SK-N-SH treated with all-trans-retinoic acid at 6 μM for 48 hours (cell line): Measurements from ENCODE around the gene RUVBL2.

Experiments used
- ATAC-seq: fragments of 200-7000 bp; cut with Tn5 transposase; 3 replicates; pipeline ENCODE4 v1.9.1; 2020; ENCODE audit warnings: mild to moderate bottlenecking, moderate library complexity
- ARNTL ChIP-seq: fragments of 450-650 bp; formaldehyde crosslinking; IDR thresholded peaks from 2 replicates; pipeline ENCODE4 v1.5.0; 2020; ENCODE audit warnings: low read depth, mild to moderate bottlenecking, moderate library complexity, borderline replicate concordance
- BACH2 ChIP-seq: fragments of 250-450 bp; sonication (Bioruptor Pico); IDR thresholded peaks from 2 replicates; pipeline ENCODE4 v1.9.0; 2021; ENCODE audit warnings: mild to moderate bottlenecking, borderline replicate concordance
- GLIS3 ChIP-seq: fragments of 250-450 bp; sonication (Bioruptor Pico); IDR thresholded peaks from 2 replicates; pipeline ENCODE4 v1.5.0; 2020; ENCODE audit warnings: mild to moderate bottlenecking, moderate library complexity
- ISL1 ChIP-seq: fragments of 250-450 bp; sonication (Bioruptor Pico); IDR thresholded peaks from 2 replicates; pipeline ENCODE4 v2.1.2; 2022; ENCODE audit warnings: mild to moderate bottlenecking, moderate library complexity
- OSR1 ChIP-seq: fragments of 250-450 bp; sonication (Bioruptor Pico); IDR thresholded peaks from 2 replicates; pipeline ENCODE4 v1.8.0; 2022; ENCODE audit warnings: moderate library complexity, mild to moderate bottlenecking, inconsistent platforms
- PPARA ChIP-seq: fragments of 250-450 bp; sonication (Bioruptor Pico); IDR thresholded peaks from 2 replicates; pipeline ENCODE4 v1.5.0; 2020; ENCODE audit warnings: mild to moderate bottlenecking, borderline replicate concordance
- RARB ChIP-seq: fragments of 250-450 bp; sonication (Bioruptor Pico); IDR thresholded peaks from 2 replicates; pipeline ENCODE4 v1.8.0; 2021; ENCODE audit warnings: mild to moderate bottlenecking, moderate library complexity
- TCF4 ChIP-seq: fragments of 250-450 bp; sonication (Bioruptor Pico); IDR thresholded peaks from 2 replicates; pipeline ENCODE4 v1.8.0; 2021; ENCODE audit warnings: mild to moderate bottlenecking, moderate library complexity, borderline replicate concordance
- TOX ChIP-seq: fragments of 250-450 bp; sonication (Bioruptor Pico); IDR thresholded peaks from 2 replicates; pipeline ENCODE4 v1.8.0; 2021; ENCODE audit warnings: mild to moderate bottlenecking, moderate library complexity, borderline replicate concordance
- ZFP3 ChIP-seq: fragments of 250-450 bp; sonication (Bioruptor Pico); IDR thresholded peaks from 2 replicates; pipeline ENCODE4 v1.5.0; 2020; ENCODE audit warnings: mild to moderate bottlenecking, moderate library complexity
- ZFP30 ChIP-seq: fragments of 450-650 bp; formaldehyde crosslinking; IDR thresholded peaks from 2 replicates; pipeline ENCODE4 v1.5.0; 2022; ENCODE audit warnings: mild to moderate bottlenecking, moderate library complexity
- ZNF565 ChIP-seq: fragments of 450-650 bp; formaldehyde crosslinking; conservative IDR thresholded peaks from 2 replicates; pipeline ENCODE4 v1.5.0; 2020; ENCODE audit warnings: low read depth, mild to moderate bottlenecking, moderate library complexity
- ZNF70 ChIP-seq: fragments of 450-650 bp; formaldehyde crosslinking; IDR thresholded peaks from 2 replicates; pipeline ENCODE4 v1.5.0; 2020; ENCODE audit warnings: mild to moderate bottlenecking, moderate library complexity
- ZNF8 ChIP-seq: fragments of 450-650 bp; formaldehyde crosslinking; IDR thresholded peaks from 2 replicates; pipeline ENCODE4 v1.5.0; 2020; ENCODE audit warnings: mild to moderate bottlenecking, moderate library complexity
- TF ChIP-seq, protein P1 (sequence below): fragments of 250-450 bp; sonication (Bioruptor Pico); IDR thresholded peaks from 2 replicates; pipeline ENCODE4 v1.5.1; 2021; ENCODE audit warnings: mild to moderate bottlenecking, moderate library complexity
- TF ChIP-seq, protein P2 (sequence below): fragments of 250-450 bp; sonication (Bioruptor Pico); IDR thresholded peaks from 2 replicates; pipeline ENCODE4 v1.5.0; 2020; ENCODE audit warnings: mild to moderate bottlenecking, moderate library complexity
- TF ChIP-seq, protein P3 (sequence below): fragments of 250-450 bp; sonication (Bioruptor Pico); IDR thresholded peaks from 2 replicates; pipeline ENCODE4 v1.8.0; 2020; ENCODE audit warnings: mild to moderate bottlenecking, moderate library complexity, borderline replicate concordance
- TF ChIP-seq, protein P4 (sequence below): fragments of 250-450 bp; sonication (Bioruptor Pico); IDR thresholded peaks from 2 replicates; pipeline ENCODE4 v1.8.0; 2021; ENCODE audit warnings: low read depth, mild to moderate bottlenecking, moderate library complexity, borderline replicate concordance

RUVBL2 gene

DNA sequence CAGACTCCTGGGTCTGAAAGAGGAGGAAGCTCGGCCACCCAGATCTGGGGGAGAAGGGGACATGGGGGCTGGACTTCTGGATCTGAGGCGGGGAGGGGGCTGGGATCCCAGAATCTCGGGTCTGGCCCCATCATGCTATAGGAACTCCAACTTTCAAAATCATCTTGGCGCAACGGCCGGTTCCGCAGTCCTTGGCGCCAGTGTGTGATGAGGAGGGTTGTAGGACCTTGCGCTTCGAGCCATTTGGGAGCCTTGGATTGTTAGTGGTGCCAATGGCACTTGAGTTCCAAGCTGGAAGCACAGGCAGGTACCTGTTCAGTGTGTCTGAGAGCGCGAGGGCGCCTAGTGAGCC, 324 bp downstream of the RUVBL2 start:
- no peak for ATAC-seq
- TF ChIP-seq ZFP3 (CRISPR knock-in tag) (no peak), ZNF8 (CRISPR knock-in tag) (no peak), ZFP30 (CRISPR knock-in tag) (no peak)
- TF ChIP-seq, protein P1, sequence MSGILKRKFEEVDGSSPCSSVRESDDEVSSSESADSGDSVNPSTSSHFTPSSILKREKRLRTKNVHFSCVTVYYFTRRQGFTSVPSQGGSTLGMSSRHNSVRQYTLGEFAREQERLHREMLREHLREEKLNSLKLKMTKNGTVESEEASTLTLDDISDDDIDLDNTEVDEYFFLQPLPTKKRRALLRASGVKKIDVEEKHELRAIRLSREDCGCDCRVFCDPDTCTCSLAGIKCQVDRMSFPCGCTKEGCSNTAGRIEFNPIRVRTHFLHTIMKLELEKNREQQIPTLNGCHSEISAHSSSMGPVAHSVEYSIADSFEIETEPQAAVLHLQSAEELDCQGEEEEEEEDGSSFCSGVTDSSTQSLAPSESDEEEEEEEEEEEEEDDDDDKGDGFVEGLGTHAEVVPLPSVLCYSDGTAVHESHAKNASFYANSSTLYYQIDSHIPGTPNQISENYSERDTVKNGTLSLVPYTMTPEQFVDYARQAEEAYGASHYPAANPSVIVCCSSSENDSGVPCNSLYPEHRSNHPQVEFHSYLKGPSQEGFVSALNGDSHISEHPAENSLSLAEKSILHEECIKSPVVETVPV (CRISPR knock-in tag), result no peak
- TF ChIP-seq, protein P2, sequence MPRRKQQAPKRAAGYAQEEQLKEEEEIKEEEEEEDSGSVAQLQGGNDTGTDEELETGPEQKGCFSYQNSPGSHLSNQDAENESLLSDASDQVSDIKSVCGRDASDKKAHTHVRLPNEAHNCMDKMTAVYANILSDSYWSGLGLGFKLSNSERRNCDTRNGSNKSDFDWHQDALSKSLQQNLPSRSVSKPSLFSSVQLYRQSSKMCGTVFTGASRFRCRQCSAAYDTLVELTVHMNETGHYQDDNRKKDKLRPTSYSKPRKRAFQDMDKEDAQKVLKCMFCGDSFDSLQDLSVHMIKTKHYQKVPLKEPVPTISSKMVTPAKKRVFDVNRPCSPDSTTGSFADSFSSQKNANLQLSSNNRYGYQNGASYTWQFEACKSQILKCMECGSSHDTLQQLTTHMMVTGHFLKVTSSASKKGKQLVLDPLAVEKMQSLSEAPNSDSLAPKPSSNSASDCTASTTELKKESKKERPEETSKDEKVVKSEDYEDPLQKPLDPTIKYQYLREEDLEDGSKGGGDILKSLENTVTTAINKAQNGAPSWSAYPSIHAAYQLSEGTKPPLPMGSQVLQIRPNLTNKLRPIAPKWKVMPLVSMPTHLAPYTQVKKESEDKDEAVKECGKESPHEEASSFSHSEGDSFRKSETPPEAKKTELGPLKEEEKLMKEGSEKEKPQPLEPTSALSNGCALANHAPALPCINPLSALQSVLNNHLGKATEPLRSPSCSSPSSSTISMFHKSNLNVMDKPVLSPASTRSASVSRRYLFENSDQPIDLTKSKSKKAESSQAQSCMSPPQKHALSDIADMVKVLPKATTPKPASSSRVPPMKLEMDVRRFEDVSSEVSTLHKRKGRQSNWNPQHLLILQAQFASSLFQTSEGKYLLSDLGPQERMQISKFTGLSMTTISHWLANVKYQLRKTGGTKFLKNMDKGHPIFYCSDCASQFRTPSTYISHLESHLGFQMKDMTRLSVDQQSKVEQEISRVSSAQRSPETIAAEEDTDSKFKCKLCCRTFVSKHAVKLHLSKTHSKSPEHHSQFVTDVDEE (CRISPR knock-in tag), result no peak

DNA sequence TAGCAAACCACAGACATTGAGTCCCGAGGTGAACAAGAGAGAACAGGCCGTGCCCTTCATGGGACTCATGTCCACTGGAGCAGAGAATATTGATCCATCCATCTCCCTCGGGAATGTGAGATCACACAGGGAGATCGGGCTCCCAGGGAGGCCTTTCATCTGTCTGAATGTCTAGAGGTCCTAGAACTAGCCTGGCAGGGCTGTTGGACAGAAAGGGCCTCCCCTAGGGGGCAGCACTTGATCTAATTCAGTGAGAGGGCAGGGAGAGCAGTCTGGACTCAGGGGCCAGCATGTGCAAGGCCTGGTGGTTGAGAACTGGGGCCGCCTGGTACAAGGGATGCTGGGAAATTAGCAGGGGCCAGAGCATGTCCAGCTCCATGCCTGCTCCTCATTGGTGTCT, 4.3 kb downstream of the RUVBL2 start:
- ATAC-seq, result 0 out of 3 replicates have a peak, but pooled peaks have one; percentile 7
- TF ChIP-seq ZNF565 (CRISPR knock-in tag), result no peak
- TF ChIP-seq, protein P2 (CRISPR knock-in tag), result no peak

DNA sequence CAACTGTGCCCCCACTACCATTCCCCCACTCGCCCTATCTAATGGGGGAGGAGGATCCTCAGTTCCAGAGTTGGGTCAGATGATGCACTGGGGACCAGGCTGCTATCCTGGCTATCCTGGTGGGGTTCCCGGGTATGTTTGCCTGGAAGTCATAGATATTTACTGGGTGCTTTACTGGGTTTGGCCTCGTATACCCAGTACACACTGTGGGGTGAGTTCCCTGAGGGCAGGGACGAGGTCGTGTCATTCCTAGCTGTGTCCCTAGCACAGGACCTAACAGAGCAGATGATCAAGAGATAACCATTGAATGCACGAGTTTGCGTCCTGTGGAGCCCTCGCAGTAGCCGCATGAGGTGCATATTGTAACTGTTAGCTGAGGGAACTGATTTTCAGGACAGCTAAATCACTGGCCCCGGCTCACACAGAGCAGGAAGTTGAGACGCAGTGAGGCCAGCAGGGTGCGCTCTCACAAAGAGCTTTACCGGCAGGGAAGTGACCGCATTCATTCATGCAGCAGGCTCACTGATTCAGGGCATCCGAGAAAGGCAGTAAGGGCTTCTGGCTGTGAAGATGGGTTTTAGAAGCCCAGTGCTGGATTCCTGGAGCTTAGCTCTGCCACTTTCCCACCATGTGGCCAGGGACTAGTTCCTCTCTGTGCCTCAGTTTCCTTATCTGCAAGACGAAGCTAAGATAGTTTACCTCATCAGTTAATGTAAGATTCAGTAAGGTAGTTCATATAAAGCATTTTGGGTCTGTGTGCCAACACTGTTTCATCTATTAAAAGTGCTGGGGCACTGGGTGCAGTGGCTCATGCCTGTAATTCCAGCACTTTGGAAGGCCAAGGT, 6.0 kb downstream of the RUVBL2 start:
- TF ChIP-seq ARNTL (no peak), ZNF8 (CRISPR knock-in tag) (no peak), PPARA (CRISPR knock-in tag) (no peak), ZFP30 (CRISPR knock-in tag) (no peak), TCF4 (no peak), GLIS3 (CRISPR knock-in tag) (no peak)
- TF ChIP-seq, protein P3, sequence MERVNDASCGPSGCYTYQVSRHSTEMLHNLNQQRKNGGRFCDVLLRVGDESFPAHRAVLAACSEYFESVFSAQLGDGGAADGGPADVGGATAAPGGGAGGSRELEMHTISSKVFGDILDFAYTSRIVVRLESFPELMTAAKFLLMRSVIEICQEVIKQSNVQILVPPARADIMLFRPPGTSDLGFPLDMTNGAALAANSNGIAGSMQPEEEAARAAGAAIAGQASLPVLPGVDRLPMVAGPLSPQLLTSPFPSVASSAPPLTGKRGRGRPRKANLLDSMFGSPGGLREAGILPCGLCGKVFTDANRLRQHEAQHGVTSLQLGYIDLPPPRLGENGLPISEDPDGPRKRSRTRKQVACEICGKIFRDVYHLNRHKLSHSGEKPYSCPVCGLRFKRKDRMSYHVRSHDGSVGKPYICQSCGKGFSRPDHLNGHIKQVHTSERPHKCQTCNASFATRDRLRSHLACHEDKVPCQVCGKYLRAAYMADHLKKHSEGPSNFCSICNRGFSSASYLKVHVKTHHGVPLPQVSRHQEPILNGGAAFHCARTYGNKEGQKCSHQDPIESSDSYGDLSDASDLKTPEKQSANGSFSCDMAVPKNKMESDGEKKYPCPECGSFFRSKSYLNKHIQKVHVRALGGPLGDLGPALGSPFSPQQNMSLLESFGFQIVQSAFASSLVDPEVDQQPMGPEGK, result no peak
- TF ChIP-seq, protein P4, sequence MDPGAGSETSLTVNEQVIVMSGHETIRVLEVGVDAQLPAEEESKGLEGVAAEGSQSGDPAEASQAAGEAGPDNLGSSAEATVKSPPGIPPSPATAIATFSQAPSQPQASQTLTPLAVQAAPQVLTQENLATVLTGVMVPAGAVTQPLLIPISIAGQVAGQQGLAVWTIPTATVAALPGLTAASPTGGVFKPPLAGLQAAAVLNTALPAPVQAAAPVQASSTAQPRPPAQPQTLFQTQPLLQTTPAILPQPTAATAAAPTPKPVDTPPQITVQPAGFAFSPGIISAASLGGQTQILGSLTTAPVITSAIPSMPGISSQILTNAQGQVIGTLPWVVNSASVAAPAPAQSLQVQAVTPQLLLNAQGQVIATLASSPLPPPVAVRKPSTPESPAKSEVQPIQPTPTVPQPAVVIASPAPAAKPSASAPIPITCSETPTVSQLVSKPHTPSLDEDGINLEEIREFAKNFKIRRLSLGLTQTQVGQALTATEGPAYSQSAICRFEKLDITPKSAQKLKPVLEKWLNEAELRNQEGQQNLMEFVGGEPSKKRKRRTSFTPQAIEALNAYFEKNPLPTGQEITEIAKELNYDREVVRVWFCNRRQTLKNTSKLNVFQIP (CRISPR knock-in tag), result no peak
- TF ChIP-seq, protein P1 (CRISPR knock-in tag), result no peak
- TF ChIP-seq, all 23 proteins: peak for 0
- peak; percentile 89 for ATAC-seq

DNA sequence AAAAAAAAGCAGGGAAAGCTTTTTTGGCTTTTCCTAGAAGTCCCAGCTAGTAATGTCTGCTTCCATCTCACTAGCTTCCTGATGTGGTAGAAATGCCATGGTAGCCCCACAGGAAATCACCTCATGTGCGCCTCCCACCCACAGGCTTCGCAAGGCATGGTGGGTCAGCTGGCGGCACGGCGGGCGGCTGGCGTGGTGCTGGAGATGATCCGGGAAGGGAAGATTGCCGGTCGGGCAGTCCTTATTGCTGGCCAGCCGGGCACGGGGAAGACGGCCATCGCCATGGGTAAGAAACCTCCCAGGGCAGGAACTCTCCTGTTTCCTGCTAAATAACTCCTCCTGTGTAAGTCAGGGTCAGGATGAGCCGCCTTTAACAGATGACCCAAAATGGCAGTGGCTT, 10.4 kb downstream of the RUVBL2 start:
- TF ChIP-seq RARB (no peak), ISL1 (CRISPR knock-in tag) (no peak), OSR1 (CRISPR knock-in tag) (no peak), ARNTL (no peak), BACH2 (CRISPR knock-in tag) (no peak), TCF4 (no peak), ZNF70 (CRISPR knock-in tag) (no peak), TOX (no peak)
- TF ChIP-seq, protein P4 (CRISPR knock-in tag), result no peak
- TF ChIP-seq, protein P3, result no peak
- ATAC-seq, result no peak
